ENCODE measurements around the gene OSCAR. TPM values are rescaled to one million over a fixed set of nuclear protein-coding genes. Genes with fewer than 3 reads are reported as not detected.

OSCAR gene
- total RNA-seq, 5 donors from 2014 or later (not counting 1 experiment from before 2014, with no cell fraction given), result 0.32 to 0.76 (median 0.58) TPM

DNA sequence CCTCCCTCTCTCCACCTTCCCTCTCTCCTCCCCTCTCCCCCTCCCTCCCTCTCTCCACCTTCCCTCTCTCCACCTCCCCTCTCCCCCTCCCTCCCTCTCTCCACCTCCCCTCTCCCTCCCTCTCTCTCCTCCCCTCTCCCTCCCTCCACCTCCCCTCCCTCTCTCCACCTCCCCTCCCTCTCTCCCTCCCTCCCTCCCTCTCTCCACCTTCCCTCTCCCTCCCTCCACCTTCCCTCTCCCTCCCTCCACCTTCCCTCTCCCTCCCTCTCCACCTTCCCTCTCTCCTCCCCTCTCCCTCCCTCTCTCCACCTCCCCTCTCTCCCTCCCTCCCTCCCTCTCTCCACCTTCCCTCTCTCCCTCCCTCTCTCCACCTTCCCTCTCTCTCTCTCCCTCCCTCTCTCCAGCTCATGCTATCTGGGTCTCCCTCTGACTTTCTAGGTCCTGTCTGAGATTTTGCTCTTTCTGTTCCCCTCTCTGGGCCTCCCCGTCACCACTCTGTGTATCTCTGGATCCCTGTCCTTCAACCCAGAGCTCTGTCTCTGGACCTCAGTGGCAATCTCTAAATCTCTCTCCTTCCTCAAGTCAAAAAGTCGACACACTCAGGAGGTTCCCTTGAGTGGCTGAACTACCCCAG lies 33.5 kb upstream of the OSCAR start:
- no peaks in the 10 kb centered on the region for H3K9me3 Mint-ChIP-seq
- H3K27me3 Mint-ChIP-seq, result no peaks in the 10 kb centered on the region
- ChIA-PET CTCF (no interaction called here), POLR2A (no interaction called here)
- Histone ChIP-seq H3K4me3 (ENCODE audit: control insufficient read depth in 1 of 2, extremely low read depth in 1 of 2, low read length in 1 of 2) (no peak overlapping the region), H3K9me3 (no peaks in the 10 kb centered on the region), H3K27ac (ENCODE audit: low read length) (no peak overlapping the region), H3K4me1 (ENCODE audit: control insufficient read depth in 1 of 2, extremely low read depth in 1 of 2, insufficient read depth in 2 of 2, low read length in 2 of 2) (peaks cover 13 to 27% of the 10 kb centered on the region in 2 experiments), H3K27me3 (replicated peaks in 1 of 2; ENCODE audit: control insufficient read depth in 2 of 2, extremely low read depth in 1 of 2, insufficient read depth in 2 of 2, low read length in 1 of 2) (peaks cover 0 to 5% of the 10 kb centered on the region in 2 experiments), H3K36me3 (ENCODE audit: control insufficient read depth in 2 of 2, extremely low read depth in 1 of 2, insufficient read depth in 1 of 2, low read length in 1 of 2) (peaks cover 10 to 21% of the 10 kb centered on the region in 2 donors)
- peaks cover 18 to 23% (median 22%) of the 10 kb centered on the region in 3 donors for H3K4me1 Mint-ChIP-seq
- H3K27ac Mint-ChIP-seq, result peak overlapping the region; percentile 39 to 66
- ATAC-seq (replicated peaks in 1 of 4) (no peak), DNase-seq (no peak)
- WGBS (ENCODE audit: insufficient coverage), result 80% methylated on average over 2 of the region's 2 CpGs
- H3K36me3 Mint-ChIP-seq, result peaks cover 5% of the 10 kb centered on the region
- H3K4me3 Mint-ChIP-seq, result no peak overlapping the region

DNA sequence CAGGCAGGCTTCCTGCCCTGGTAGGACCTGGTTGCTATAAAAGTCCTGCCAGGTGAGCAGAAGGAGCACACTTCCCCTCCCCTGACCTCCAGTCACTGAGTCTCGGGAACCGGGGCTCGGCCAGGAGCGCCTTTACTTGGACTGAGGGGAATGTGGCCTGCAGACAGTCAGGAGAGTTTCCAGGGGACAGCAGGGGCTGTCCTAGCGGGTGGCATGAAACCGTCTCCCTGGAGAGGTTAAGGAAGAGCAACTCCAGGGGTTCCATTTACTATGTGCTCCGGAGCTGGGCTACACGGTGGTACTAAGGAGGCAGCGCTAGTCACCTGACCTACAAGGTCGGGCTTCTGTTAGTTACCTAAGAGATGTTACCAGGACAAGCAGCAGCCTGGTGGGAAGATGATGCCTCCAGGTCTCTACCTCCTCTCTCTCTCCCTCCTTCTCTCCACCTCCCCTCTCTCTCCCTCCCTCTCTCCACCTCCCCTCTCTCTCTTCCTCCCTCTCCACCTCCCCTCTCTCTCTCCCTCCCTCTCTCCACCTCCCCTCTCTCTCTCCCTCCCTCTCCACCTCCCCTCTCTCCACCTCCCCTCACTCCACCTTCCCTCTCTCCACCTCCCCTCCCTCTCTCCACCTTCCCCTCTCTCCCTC lies 32.8 kb upstream of the OSCAR start:
- ChIA-PET CTCF (no interaction called here), POLR2A (no interaction called here)
- no peak overlapping the region for H3K4me3 ChIP-seq (ENCODE audit: control insufficient read depth in 1 of 2, extremely low read depth in 1 of 2, low read length in 1 of 2)
- H3K36me3 ChIP-seq (ENCODE audit: control insufficient read depth in 2 of 2, extremely low read depth in 1 of 2, insufficient read depth in 1 of 2, low read length in 1 of 2), result peaks cover 16 to 24% of the 10 kb centered on the region in 2 donors
- H3K9me3 ChIP-seq, result no peaks in the 10 kb centered on the region
- Mint-ChIP-seq H3K4me1 (peaks cover 12 to 17% (median 17%) of the 10 kb centered on the region in 3 donors), H3K9me3 (no peaks in the 10 kb centered on the region), H3K27ac (no peak overlapping the region), H3K36me3 (peaks cover 5% of the 10 kb centered on the region), H3K4me3 (no peak overlapping the region), H3K27me3 (no peaks in the 10 kb centered on the region)
- 100% methylated on average over 7 of the region's 10 CpGs for WGBS (ENCODE audit: insufficient coverage)
- peaks cover 0 to 5% of the 10 kb centered on the region in 2 experiments for H3K27me3 ChIP-seq (replicated peaks in 1 of 2; ENCODE audit: control insufficient read depth in 2 of 2, extremely low read depth in 1 of 2, insufficient read depth in 2 of 2, low read length in 1 of 2)
- no peak for ATAC-seq (replicated peaks in 1 of 4)
- peaks cover 9 to 20% of the 10 kb centered on the region in 2 experiments for H3K4me1 ChIP-seq (ENCODE audit: control insufficient read depth in 1 of 2, extremely low read depth in 1 of 2, insufficient read depth in 2 of 2, low read length in 2 of 2)
- no peak overlapping the region for H3K27ac ChIP-seq (ENCODE audit: low read length)
- DNase-seq, result peak in 2 of 35 experiments; percentile 19 to 66

DNA sequence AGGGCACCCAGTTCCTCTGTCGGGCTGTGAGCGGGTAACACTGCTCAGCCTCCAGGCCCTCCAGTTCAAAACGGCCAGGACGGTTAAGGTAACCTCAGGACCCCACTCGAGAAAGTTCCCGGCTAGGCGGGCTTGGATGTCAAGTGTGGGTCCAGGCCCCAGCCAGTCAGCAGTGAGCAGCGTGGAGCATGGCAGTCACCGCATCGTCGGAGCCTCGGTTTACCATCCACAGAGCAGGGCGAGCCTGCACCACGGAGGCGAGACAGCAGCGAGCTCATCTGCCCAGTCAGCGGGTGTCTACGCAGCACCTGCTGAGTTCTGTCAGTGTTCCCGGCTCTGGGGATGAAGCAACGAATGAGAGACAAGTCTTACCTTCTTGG lies 29.0 kb upstream of the OSCAR start:
- no peak overlapping the region for H3K27ac Mint-ChIP-seq
- Histone ChIP-seq H3K4me3 (ENCODE audit: control insufficient read depth in 1 of 2, extremely low read depth in 1 of 2, low read length in 1 of 2) (no peak overlapping the region), H3K27ac (ENCODE audit: low read length) (no peak overlapping the region), H3K27me3 (replicated peaks in 1 of 2; ENCODE audit: control insufficient read depth in 2 of 2, extremely low read depth in 1 of 2, insufficient read depth in 2 of 2, low read length in 1 of 2) (peaks cover 0 to under 1% of the 10 kb centered on the region in 2 experiments), H3K36me3 (ENCODE audit: control insufficient read depth in 2 of 2, extremely low read depth in 1 of 2, insufficient read depth in 1 of 2, low read length in 1 of 2) (peaks cover 30 to 59% of the 10 kb centered on the region in 2 donors), H3K4me1 (ENCODE audit: control insufficient read depth in 1 of 2, extremely low read depth in 1 of 2, insufficient read depth in 2 of 2, low read length in 2 of 2) (peaks cover 0 to 5% of the 10 kb centered on the region in 2 experiments), H3K9me3 (no peaks in the 10 kb centered on the region)
- ChIA-PET CTCF (no interaction called here), POLR2A (no interaction called here)
- peaks cover 23% of the 10 kb centered on the region for H3K36me3 Mint-ChIP-seq
- ATAC-seq (replicated peaks in 1 of 4) (no peak), DNase-seq (no peak)
- H3K27me3 Mint-ChIP-seq, result no peaks in the 10 kb centered on the region
- 97% methylated on average over 19 of the region's 20 CpGs for WGBS (ENCODE audit: insufficient coverage)
- H3K9me3 Mint-ChIP-seq, result no peaks in the 10 kb centered on the region
- H3K4me3 Mint-ChIP-seq, result no peak overlapping the region
- H3K4me1 Mint-ChIP-seq, result peaks cover 0 to 5% (median 4%) of the 10 kb centered on the region in 3 donors

DNA sequence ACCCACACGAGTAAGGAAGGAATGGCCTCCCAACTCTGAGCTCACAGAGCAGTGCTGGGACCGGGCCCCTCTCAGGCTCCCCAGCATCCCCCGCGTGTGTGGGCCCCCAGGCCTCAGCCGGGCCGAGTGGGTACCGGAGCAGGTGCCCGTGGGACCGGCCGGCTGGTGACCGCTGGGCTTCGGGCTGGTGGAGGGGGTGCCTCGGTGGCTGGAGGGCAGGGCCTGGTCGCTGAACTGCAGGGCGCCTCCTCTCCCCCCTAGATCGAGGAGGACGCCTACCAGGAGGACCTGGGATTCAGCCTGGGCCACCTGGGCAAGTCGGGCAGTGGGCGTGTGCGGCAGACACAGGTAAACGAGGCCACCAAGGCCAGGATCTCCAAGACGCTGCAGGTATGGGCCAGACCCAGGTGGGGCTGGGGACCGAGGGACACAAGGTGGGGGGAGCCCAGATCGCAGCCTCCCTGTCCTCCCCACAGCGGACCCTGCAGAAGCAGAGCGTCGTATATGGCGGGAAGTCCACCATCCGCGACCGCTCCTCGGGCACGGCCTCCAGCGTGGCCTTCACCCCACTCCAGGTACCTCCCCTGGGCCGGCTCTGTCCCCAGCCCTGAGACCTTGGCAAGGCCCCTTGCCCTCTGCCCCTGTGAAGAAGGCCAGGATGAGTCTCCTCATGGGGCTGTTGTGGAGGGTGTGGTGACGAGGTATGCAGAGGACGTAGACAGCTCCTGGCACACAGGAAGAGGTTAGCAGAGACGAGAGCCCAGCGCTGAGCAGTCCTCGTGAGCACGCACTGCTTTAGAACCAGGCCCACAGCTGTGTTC lies 28.4 kb upstream of the OSCAR start:
- Mint-ChIP-seq H3K27ac (no peak overlapping the region), H3K4me3 (no peak overlapping the region), H3K36me3 (peaks cover 25% of the 10 kb centered on the region), H3K9me3 (no peaks in the 10 kb centered on the region), H3K4me1 (no peaks in the 10 kb centered on the region), H3K27me3 (no peaks in the 10 kb centered on the region)
- ChIA-PET CTCF (no interaction called here), POLR2A (no interaction called here)
- peaks cover 0 to 5% of the 10 kb centered on the region in 2 experiments for H3K4me1 ChIP-seq (ENCODE audit: control insufficient read depth in 1 of 2, extremely low read depth in 1 of 2, insufficient read depth in 2 of 2, low read length in 2 of 2)
- H3K27me3 ChIP-seq (replicated peaks in 1 of 2; ENCODE audit: control insufficient read depth in 2 of 2, extremely low read depth in 1 of 2, insufficient read depth in 2 of 2, low read length in 1 of 2), result no peaks in the 10 kb centered on the region
- no peaks in the 10 kb centered on the region for H3K9me3 ChIP-seq
- H3K36me3 ChIP-seq (ENCODE audit: control insufficient read depth in 2 of 2, extremely low read depth in 1 of 2, insufficient read depth in 1 of 2, low read length in 1 of 2), result peaks cover 32 to 65% of the 10 kb centered on the region in 2 donors
- ATAC-seq (replicated peaks in 1 of 4) (no peak), DNase-seq (no peak)
- 92% methylated on average over 25 of the region's 41 CpGs for WGBS (ENCODE audit: insufficient coverage)
- H3K27ac ChIP-seq (ENCODE audit: low read length), result no peak overlapping the region
- no peak overlapping the region for H3K4me3 ChIP-seq (ENCODE audit: control insufficient read depth in 1 of 2, extremely low read depth in 1 of 2, low read length in 1 of 2)

DNA sequence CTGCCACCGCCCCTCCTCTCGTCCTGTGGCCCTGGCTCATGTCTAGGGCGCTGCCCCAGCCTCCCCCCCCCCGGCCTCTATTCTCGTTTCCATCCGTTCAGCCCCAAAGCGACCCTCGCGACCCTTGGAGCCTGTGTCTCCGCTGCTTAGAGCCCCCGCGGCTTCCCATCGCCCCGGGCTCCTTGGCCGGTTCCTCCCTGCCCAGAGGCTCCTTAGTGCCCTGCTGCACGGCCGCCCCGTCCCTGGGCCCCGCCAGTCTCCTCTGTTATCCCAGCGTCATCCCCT lies 27.8 kb upstream of the OSCAR start:
- Histone ChIP-seq H3K4me1 (ENCODE audit: control insufficient read depth in 1 of 2, extremely low read depth in 1 of 2, insufficient read depth in 2 of 2, low read length in 2 of 2) (peaks cover 0 to 1% of the 10 kb centered on the region in 2 experiments), H3K27ac (ENCODE audit: low read length) (no peak overlapping the region), H3K4me3 (ENCODE audit: control insufficient read depth in 1 of 2, extremely low read depth in 1 of 2, low read length in 1 of 2) (no peak overlapping the region), H3K27me3 (replicated peaks in 1 of 2; ENCODE audit: control insufficient read depth in 2 of 2, extremely low read depth in 1 of 2, insufficient read depth in 2 of 2, low read length in 1 of 2) (no peaks in the 10 kb centered on the region), H3K36me3 (ENCODE audit: control insufficient read depth in 2 of 2, extremely low read depth in 1 of 2, insufficient read depth in 1 of 2, low read length in 1 of 2) (peaks cover 35 to 72% of the 10 kb centered on the region in 2 donors), H3K9me3 (no peaks in the 10 kb centered on the region)
- no peak for ATAC-seq (replicated peaks in 1 of 4)
- no peaks in the 10 kb centered on the region for H3K27me3 Mint-ChIP-seq
- H3K36me3 Mint-ChIP-seq, result peaks cover 27% of the 10 kb centered on the region
- no peaks in the 10 kb centered on the region for H3K4me1 Mint-ChIP-seq
- no peak overlapping the region for H3K4me3 Mint-ChIP-seq
- POLR2A ChIA-PET, result no interaction called here
- no peak overlapping the region for H3K27ac Mint-ChIP-seq
- CTCF ChIA-PET, result no interaction called here
- no peaks in the 10 kb centered on the region for H3K9me3 Mint-ChIP-seq
- WGBS (ENCODE audit: insufficient coverage), result 95% methylated on average over 17 of the region's 20 CpGs
- DNase-seq, result no peak

DNA sequence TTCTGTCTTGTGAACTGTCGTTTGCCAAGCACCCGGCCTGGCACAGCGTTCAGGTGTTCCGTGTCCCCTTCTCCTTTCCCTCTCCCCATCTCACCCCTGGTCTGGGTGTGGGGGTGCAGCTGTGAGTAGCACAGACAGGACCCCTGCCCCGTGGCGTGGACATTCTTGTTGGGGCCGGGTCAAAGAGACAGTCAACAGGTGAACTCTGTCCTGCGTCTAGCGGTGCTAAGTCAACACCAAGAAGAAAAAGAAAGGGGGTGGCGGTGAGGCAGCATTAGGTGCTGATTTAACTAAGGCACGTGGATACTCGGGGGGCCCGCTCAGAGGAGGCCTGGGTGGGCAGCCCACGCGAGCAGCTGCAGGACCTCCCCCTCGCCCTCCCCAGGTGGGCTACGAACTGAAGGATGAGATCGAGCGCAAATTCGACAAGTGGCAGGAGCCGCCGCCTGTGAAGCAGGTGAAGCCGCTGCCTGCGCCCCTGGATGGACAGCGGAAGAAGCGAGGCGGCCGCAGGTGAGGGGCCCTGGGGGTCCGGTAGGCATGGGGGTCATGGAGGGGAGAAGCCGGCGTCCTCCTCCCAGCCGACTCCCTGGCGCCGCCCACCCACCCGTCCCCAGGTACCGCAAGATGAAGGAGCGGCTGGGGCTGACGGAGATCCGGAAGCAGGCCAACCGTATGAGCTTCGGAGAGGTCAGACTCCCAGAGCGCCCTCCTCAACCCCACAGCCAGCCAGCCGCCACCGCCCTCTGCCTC lies 27.3 kb upstream of the OSCAR start:
- ChIA-PET CTCF (no interaction called here), POLR2A (no interaction called here)
- Histone ChIP-seq H3K27ac (ENCODE audit: low read length) (no peak overlapping the region), H3K27me3 (replicated peaks in 1 of 2; ENCODE audit: control insufficient read depth in 2 of 2, extremely low read depth in 1 of 2, insufficient read depth in 2 of 2, low read length in 1 of 2) (no peaks in the 10 kb centered on the region), H3K4me1 (ENCODE audit: control insufficient read depth in 1 of 2, extremely low read depth in 1 of 2, insufficient read depth in 2 of 2, low read length in 2 of 2) (no peaks in the 10 kb centered on the region), H3K9me3 (no peaks in the 10 kb centered on the region), H3K36me3 (ENCODE audit: control insufficient read depth in 2 of 2, extremely low read depth in 1 of 2, insufficient read depth in 1 of 2, low read length in 1 of 2) (peaks cover 36 to 77% of the 10 kb centered on the region in 2 donors), H3K4me3 (ENCODE audit: control insufficient read depth in 1 of 2, extremely low read depth in 1 of 2, low read length in 1 of 2) (no peak overlapping the region)
- ATAC-seq (replicated peaks in 1 of 4) (no peak), DNase-seq (no peak)
- WGBS (ENCODE audit: insufficient coverage), result 96% methylated on average over 37 of the region's 44 CpGs
- H3K27ac Mint-ChIP-seq, result no peak overlapping the region
- H3K27me3 Mint-ChIP-seq, result no peaks in the 10 kb centered on the region
- peaks cover 32% of the 10 kb centered on the region for H3K36me3 Mint-ChIP-seq
- no peaks in the 10 kb centered on the region for H3K4me1 Mint-ChIP-seq
- no peaks in the 10 kb centered on the region for H3K9me3 Mint-ChIP-seq
- H3K4me3 Mint-ChIP-seq, result no peak overlapping the region

All from T-cell (primary cell).